ENCODE data around the gene TMEM52. TPM values are rescaled to one million over a fixed set of nuclear protein-coding genes. Genes with fewer than 3 reads are reported as not detected.

The TMEM52 gene
- total RNA-seq, 6 experiments from 2014 or later, result 0.21 to 0.38 (median 0.25) TPM; not detected in 3

DNA sequence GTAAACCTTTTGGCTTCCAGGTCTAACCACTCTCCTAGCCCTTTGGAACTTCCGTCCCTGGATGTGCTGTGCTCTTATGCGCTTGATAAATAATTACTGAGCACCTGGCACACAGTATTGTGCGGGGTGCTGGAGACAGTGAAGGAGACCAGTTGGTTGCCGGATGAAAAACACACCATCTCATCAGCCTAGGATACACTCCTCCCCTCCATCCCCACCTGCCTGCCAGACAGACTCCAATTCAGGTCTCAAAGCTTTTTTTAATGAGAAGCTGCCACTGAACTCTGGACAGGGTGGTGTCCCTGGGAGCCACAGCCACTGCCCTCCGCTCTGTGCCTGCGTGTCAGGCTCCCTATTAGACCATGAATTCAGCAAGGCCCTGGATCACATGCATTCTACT lies 37.4 kb downstream of the TMEM52 start:
- Mint-ChIP-seq H3K27me3 (ENCODE audit: insufficient read depth) (no peaks in the 10 kb centered on the region; the same call in none of the 2 replicates), H3K36me3 (ENCODE audit: low read depth) (peaks cover 12% of the 10 kb centered on the region), H3K27ac (peak overlapping the region; percentile 84; the same call in 1 of the 2 replicates), H3K4me3 (no peak overlapping the region; the same call in 1 of the 2 replicates), H3K9me3 (no peaks in the 10 kb centered on the region), H3K4me1 (ENCODE audit: low read depth) (peaks cover 68% of the 10 kb centered on the region)
- DNase-seq, result no peak
- TF ChIP-seq, protein P1, sequence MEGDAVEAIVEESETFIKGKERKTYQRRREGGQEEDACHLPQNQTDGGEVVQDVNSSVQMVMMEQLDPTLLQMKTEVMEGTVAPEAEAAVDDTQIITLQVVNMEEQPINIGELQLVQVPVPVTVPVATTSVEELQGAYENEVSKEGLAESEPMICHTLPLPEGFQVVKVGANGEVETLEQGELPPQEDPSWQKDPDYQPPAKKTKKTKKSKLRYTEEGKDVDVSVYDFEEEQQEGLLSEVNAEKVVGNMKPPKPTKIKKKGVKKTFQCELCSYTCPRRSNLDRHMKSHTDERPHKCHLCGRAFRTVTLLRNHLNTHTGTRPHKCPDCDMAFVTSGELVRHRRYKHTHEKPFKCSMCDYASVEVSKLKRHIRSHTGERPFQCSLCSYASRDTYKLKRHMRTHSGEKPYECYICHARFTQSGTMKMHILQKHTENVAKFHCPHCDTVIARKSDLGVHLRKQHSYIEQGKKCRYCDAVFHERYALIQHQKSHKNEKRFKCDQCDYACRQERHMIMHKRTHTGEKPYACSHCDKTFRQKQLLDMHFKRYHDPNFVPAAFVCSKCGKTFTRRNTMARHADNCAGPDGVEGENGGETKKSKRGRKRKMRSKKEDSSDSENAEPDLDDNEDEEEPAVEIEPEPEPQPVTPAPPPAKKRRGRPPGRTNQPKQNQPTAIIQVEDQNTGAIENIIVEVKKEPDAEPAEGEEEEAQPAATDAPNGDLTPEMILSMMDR (IDR thresholded peaks at IDR 0.05), result no peak

DNA sequence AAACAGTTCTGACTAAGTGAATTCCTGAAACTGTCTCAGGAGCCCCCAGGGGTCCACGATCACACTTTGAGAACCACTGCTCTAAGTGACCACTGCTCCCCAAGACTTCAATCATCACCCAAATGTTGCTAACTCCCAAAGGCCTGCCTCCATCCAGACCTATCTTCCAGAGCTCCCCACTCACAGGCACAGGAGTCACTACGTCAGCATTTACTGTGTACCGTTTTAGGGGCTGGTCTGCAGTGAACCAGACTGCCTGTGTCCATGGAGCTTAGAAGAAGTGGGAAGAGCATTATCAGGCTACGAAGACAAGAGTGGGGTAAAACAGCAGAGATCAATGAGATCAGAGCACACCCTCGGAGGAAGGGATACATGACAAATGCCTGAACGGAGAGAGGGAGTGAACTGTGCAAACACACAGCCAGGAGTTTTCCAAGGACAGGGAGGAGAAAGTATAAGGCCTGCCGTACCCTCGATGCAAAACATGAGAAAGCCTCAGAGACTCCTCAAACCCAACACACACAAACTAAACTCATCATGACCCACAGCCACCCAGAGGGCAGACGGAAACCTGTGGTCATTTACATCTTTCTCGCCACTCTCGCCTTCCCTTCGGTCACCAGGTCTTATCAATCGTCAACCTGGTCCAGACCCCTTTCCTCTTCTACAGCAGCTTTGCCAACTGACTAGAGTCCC lies 38.3 kb downstream of the TMEM52 start:
- peaks cover 70% of the 10 kb centered on the region for H3K4me1 Mint-ChIP-seq (ENCODE audit: low read depth)
- TF ChIP-seq, protein P1 (IDR thresholded peaks at IDR 0.05), result no peak
- H3K9me3 Mint-ChIP-seq, result no peaks in the 10 kb centered on the region
- DNase-seq, result no peak
- peaks cover 4% of the 10 kb centered on the region for H3K27me3 Mint-ChIP-seq (ENCODE audit: insufficient read depth)
- no peak overlapping the region for H3K4me3 Mint-ChIP-seq
- H3K36me3 Mint-ChIP-seq (ENCODE audit: low read depth), result peaks cover 17% of the 10 kb centered on the region
- peak overlapping the region; percentile 84 for H3K27ac Mint-ChIP-seq

DNA sequence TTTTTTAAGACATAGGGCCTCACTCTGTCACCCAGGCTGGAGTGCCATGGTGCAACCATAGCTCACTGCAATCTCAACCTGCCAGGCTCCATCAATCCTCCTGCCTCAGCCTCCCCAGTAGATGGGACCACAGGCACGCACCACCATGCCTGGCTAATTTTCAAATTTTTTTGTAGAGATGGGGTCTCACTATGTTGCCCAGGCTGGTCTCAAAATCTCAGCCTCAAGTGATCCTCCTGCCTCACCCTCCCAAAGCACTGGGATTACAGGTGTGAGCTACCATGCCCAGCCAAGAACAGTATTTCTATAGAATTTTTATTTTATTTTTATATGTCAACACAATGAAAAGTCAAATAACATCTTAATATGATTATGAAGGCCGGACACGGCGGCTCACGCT lies 39.1 kb downstream of the TMEM52 start:
- peaks cover 4% of the 10 kb centered on the region for H3K27me3 Mint-ChIP-seq (ENCODE audit: insufficient read depth)
- TF ChIP-seq, protein P1 (IDR thresholded peaks at IDR 0.05), result no peak
- DNase-seq, result no peak
- no peak overlapping the region for H3K27ac Mint-ChIP-seq
- H3K4me1 Mint-ChIP-seq (ENCODE audit: low read depth), result peaks cover 75% of the 10 kb centered on the region
- no peak overlapping the region for H3K4me3 Mint-ChIP-seq
- no peaks in the 10 kb centered on the region for H3K9me3 Mint-ChIP-seq
- H3K36me3 Mint-ChIP-seq (ENCODE audit: low read depth), result peaks cover 22% of the 10 kb centered on the region

DNA sequence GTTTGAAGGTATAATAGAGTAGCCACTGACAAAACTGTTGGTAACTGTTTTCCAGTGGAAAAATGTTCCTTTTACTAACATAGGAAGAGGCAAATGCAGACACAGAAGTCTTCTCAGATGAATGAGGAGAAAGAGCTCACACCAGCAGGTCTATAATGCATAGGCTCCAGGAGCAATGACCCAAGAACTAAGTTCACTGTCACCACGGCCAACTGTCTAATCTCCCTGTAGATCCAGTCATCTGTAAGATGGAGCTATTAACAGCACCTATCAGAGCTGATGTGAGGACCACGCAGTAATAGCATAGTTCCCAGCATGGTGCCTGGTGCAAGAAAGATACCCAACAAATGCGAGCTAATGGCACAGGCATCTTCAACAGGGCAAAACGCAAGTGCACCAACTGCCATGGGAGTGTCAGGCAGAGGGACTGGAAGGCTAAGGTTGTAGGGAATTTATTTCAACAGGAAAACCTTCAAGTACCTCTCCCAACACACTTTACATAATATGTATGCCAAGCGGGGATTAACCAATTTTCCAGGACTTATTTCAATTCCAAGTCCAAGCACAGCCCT lies 41.1 kb downstream of the TMEM52 start:
- Mint-ChIP-seq H3K4me3 (no peak overlapping the region; the same call in 1 of the 2 replicates), H3K9me3 (no peaks in the 10 kb centered on the region), H3K27me3 (ENCODE audit: insufficient read depth) (peaks cover 4% of the 10 kb centered on the region), H3K4me1 (ENCODE audit: low read depth) (peaks cover 63% of the 10 kb centered on the region), H3K27ac (peak overlapping the region; percentile 32), H3K36me3 (ENCODE audit: low read depth) (peaks cover 25% of the 10 kb centered on the region)
- DNase-seq, result no peak
- TF ChIP-seq, protein P1 (IDR thresholded peaks at IDR 0.05), result no peak

DNA sequence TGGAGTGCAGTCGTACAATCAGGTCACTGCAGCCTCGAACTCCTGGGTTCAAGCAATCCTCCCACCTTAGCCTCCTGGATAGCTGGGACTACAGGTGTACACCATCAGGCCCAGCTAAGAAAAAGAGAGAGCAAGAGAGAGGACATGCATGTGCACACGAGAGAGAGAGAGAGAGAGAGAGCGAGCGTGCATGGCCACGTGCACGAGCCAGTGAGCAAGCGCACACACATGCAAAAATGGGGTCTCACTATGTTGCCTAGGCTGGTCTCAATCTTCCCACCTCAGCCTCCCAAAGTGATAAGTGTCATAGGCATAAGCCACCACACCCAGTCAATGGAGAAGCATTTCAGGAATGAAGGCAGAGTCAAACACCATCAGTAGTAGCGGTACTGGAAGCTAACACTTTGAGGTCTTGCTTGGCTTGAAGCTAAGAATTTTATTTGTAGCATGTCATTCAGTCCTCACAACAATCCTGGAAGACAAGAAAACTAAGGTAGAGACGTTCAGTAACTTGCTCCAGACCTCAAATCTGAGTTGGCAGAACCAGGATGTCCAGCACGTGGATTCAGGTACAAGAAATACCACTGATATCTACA lies 42.6 kb downstream of the TMEM52 start:
- TF ChIP-seq, protein P1 (IDR thresholded peaks at IDR 0.05), result no peak
- H3K36me3 Mint-ChIP-seq (ENCODE audit: low read depth), result peaks cover 39% of the 10 kb centered on the region
- peak overlapping the region; percentile 55 for H3K4me3 Mint-ChIP-seq
- peaks cover 63% of the 10 kb centered on the region for H3K4me1 Mint-ChIP-seq (ENCODE audit: low read depth)
- peak; percentile 63 for DNase-seq
- H3K27me3 Mint-ChIP-seq (ENCODE audit: insufficient read depth), result peaks cover 4% of the 10 kb centered on the region
- H3K27ac Mint-ChIP-seq, result peak overlapping the region; percentile 77
- no peaks in the 10 kb centered on the region for H3K9me3 Mint-ChIP-seq
